D721Med (cell line): ENCODE measurements around the gene RCBTB1.
A peak's percentile ranks its signal among the peaks of the same experiment; 100 is the strongest.

Source experiments
- DNase-seq: peaks from one replicate; pipeline ENCODE4 v3.0.0; 2011; ENCODE audit warnings: low spot score; ENCODE audit not compliant: insufficient read length
- FAIRE-seq: peaks from 2 replicates; lab custom pipeline; 2011; peaks lifted over from hg19 to GRCh38; lab: Jason Lieb, UNC
- CTCF ChIP-seq: IDR thresholded peaks from 2 replicates; pipeline ENCODE4 v1.5.1; 2012; ENCODE audit warnings: mild to moderate bottlenecking, control low read depth; ENCODE audit not compliant: insufficient read depth; ENCODE audit errors: missing control alignments

RCBTB1 gene

DNA sequence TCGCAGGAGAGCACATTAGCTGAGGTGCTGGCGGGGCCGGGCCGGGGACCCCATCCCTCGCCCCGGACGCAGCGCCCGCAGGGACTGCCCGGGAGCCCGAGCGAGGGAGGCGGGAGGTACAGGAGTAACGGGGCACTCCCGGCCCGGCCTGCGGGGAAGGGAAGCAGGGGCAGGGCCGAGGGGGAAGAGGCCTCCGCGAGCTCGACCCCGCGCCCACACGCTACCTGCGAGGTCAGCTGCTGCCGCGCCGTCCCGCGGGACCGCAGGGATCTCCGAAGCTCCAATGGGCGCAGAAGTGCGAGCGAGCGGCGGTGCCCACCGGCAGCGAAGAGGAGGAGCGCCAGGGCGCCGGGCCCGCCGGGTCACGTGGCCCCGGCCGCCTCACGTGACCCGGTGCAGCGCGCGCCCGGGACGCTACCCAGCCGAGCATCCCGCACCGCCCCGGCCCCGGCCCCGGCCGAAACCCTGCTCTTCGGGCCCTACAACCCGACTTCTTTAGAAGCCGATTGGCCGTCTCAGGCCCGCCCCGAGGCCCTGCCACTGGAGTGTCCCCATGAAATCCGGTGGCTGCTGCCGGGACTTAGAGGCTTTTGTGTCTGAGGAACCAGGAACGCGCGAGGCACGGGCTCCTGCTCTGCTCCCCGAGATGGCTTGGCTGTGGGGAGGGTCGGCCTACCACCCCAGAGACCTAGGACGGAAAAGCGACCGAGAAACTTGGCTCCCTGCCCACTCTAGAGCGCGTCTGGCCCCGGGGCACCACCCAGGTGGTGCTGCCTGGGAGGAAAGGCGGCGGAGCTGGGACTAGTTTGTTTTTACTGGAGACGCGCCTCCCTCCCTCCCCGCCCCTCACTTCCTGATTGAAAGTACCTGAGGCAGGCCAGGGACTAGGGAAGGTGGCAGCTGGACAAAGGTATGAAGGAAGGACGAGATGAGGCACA lies at the start of gene RCBTB1:
Gene RCBTB1, minus strand, starts transcription at position 339 of the 938 bp plus-strand sequence. CDS start 18,279 bp downstream, outside the sequence.
- no peak for FAIRE-seq
- DNase-seq: peak; percentile 88
- no peak for TF ChIP-seq CTCF

DNA sequence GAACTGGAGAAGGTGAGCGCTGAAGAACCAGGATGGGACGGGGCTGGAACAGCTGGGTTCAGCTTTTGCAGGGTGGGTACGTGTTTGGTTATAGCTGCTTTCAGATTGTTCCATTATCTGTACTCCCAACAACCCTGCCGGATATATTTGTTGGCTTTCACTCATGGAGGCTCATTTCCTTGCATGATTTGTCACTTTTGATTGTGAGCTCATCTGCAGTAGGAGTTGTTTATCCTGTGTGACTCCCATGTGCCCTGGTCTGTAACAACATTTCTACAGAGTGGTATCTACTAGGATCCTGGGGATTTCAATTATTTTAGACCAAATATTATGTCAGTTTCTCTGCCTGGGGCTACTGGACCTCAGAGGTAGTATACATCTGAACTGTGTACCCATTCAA lies 48.4 kb upstream of the RCBTB1 start:
- FAIRE-seq: no peak
- no peak for DNase-seq
- TF ChIP-seq CTCF: no peak

- no peak for TF ChIP-seq CTCF
- no peak for DNase-seq
- FAIRE-seq: no peak
Observed at GRCh38 chr13:49632156-49632555, 46.8 kb upstream of the RCBTB1 start.

- FAIRE-seq: no peak
- no peak for DNase-seq
- TF ChIP-seq CTCF: no peak
Observed at GRCh38 chr13:49630580-49630979, 45.2 kb upstream of the RCBTB1 start.

- no peak for TF ChIP-seq CTCF
- FAIRE-seq: no peak
- DNase-seq: no peak
Observed at GRCh38 chr13:49629947-49630346, 44.6 kb upstream of the RCBTB1 start.

DNA sequence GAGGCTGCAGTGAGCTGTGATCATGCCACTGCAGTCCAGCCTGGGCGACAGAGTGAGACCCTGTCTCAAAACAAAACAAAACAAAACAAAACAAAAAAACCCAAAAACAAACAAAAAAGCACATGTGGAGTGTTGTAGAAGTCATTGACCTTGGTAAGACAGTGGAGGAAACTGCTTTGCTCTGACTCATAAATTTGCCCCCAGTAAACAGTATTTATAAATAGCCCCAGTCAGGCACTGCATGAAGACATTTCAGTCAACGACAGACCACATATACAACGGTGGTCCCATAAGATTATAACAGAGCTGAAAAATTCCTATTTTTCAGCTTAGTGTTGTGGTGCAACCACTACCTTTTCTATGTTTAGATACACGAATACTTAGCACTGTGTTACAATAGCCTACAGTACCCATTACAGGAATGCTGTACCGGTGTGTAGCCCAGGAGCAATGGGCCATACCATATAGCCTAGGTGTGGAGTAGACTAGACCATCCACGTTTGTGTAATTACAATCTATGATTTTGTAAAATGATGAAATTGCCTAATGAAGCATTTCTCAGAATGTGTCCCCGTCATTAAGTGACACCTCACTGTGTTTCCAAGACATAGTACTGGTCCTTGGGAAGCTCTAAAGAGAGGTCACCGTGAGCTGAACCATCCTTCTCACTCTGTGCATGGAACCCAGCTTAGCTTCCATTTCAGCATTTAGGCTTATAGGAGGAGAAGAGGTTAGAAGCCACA lies 44.0 kb upstream of the RCBTB1 start:
- no peak for TF ChIP-seq CTCF
- no peak for DNase-seq
- no peak for FAIRE-seq
